Activated effector memory CD4-positive, alpha-beta T cell treated with anti-CD3 and anti-CD28 coated beads, Interleukin-2, amount 50 U/mL, for 16 hours (primary cell): Measurements from ENCODE around the gene IL31RA.
"Not testable (repeated sequence)": the region's sequence is repeated elsewhere in the genome, so short reads cannot be mapped to it uniquely, and the experiment has no call there.

Experiments
- DNase-seq: peaks from one replicate; pipeline ENCODE4 v3.0.0-alpha.2; 2020

The IL31RA gene

DNA sequence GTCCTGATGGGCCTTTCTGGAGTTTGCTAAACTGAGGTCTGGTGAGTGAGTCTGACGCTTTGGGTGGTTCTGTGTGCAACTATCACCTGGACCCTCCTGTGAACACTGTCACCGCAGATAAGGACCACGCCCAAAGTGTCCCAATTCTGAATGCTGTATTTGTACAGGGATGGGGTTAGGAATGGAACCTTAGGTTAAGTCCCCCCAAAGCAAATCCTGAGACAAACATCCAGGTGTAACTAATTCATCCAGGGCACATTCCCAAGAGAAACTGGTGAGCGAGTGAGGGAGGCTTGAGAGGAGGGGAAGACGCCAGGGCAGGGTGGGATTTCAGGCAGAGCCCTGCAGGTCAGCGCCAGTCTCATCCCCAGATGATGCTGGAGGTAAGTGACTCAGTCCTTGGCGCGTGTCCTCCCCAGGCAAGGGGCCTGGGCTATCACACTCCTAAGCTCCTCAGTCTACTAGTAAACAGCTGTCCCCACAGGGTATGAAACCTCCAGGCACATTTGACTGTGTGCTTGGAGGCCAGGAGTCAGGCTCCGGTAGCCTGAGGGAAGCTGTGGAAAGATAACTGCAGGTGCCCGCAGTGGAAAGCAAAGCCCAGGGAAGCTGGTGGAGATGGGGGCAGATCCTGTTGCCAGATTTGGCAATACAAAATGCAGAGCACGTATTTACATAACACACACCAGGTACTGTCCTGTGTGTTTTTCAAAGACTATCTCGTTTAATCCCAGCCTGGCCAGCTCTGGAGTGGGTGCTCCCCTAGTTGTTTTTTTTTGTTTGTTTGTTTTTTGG lies 76.9 kb downstream of the IL31RA start:
- DNase-seq: no peak

DNA sequence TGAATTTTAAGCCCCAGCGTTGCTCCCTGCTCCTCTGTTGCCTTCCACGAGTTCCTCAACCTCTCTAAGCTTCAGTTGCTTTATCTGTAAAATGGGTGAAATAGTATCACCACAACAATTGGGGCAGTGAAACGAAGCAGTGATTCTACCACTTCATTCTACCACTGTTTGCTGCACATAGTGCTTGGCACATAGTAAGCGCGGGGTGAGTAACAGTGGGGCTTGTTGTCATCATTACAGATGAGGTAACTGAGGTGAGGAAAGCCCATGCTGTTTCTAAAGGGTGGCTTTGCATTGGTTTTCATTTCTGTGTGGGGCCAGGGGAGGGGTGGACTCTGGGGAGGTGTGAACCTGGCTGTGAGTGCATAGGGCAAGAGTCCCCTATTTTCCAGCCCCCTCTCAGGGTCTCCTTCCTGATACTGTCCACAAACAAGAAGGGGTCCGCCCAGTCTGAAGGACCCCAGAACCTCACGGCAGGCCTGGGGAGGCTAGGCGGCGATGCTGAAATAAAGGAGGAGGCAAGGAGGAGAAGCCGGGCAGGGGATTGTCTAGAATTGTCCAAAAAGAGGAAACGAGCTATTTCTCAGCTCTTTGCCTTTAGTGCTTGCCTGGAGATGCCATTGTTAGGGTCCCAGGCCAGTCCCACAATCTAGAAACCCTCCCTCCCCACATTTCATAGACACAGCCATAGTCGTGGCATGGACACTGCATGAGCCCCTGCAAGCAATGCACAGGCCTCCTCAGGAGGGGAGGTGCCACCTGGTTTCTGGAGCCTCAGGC lies 78.1 kb downstream of the IL31RA start:
- no peak for DNase-seq

DNA sequence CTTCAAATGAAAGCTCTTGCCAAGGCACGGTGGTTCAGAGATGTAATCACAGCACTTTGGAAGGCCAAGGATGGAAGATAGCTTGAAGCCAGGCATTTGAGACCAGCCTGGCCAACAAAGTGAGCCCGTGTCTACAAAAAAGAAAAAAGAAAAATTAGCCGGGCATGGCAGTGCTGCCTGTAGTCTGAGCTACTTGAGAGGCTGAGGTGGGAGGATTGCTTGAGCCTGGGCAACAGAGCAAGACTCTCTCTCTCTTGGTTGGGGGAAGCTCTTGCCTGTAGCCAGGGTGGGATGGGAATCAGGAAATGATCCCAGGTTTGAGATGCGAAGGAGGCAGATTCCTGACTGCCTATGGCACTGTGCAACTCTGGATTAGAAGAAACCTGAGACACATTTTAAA lies 81.5 kb downstream of the IL31RA start:
- DNase-seq: no peak

DNA sequence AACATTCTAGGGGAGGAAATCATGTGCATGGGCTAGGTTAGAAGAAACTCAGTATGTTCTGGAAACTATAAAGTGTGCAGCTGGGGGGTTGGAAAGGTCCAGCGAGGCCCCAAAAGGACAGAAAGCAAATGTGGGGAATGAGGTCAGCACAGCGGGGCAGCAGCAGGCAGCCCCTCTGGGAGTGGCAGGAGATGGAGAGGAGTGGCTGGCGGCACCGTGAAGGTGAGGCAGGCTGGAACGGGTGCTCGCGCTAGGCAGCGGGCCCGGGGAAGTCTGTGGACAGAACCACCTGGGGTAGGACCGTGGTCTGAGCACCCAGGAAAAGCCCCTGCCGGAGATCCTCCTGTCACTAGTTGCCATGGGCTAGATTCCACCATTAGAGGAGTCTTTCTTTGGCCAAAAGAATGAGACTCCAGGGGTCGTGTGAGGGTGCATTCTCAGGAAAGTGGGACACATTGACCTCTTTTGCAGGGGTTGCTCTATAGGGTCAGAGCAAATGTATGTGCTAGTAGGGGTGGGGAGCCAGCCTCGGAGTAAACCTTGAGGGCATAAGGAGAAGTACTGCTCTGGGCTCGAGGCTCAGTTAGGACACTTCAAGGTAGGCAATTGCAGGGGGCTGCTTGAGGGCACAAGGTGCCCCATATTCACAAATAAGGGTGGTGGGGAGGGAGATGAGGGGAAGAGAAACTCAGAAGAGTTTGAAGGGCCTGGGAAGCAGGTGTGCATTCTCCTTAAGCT lies 82.4 kb downstream of the IL31RA start:
- DNase-seq: no peak

DNA sequence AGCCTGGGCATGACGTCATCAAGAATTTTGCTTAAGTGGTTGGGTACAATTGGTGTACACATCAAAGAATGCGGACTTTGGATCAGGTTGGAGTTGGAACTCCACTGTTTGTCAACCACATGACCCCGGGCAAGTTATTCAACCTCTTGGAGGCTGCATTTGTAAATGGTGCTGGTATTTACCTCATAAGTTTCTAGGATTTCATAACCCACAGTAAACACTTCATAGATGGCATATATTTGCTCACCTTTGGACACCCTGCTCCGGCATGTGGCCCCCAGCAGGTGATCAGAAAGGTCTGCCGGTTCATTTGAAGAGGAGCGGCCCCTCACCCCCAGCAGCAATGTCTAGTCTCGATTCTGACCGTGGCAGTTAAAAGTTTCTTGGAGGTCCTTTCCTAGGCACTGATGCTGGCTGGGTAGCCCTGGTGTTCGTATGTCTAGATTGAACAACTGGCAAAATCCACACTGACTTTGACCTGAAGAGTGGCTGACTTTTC lies 83.0 kb downstream of the IL31RA start:
- DNase-seq: no peak

DNA sequence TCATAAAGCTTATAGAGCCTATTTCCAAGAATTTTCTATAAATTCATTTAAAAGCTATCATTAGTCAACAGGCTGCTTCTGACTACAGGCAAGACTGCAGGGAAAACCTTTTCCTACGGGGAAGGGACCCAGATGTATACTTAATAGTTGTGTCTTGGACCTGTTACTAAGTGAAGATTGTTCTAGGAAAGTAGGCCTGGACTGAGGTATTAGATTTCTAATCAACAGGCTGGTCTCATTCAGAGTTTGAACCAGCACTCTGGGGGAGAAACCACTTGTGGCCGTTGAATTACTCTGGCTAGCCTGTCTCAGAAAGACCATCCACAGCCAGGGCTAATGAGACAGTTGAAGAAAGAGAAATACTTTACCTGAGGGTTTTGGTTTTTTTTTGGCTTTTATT lies 83.6 kb downstream of the IL31RA start:
- no peak for DNase-seq

DNA sequence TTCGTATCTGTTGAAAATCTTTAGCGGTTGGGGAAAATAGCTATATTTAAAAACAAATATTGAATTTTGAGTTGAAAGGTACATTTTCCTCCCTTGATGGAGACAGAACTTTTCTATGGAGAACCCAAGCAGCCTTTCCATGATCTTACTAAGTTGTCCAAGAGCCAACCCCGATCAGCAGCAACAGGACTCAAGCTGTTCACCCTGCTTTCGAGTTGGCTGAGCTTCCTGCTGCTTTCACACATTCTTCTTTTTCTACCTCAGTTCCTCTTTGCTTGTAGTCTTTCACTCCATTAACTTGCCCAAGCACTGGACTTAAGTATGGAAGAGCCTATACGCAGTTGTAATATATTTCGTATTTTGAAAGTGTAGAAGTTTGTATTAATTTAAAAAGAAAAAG lies 84.2 kb downstream of the IL31RA start:
- DNase-seq: no peak

DNA sequence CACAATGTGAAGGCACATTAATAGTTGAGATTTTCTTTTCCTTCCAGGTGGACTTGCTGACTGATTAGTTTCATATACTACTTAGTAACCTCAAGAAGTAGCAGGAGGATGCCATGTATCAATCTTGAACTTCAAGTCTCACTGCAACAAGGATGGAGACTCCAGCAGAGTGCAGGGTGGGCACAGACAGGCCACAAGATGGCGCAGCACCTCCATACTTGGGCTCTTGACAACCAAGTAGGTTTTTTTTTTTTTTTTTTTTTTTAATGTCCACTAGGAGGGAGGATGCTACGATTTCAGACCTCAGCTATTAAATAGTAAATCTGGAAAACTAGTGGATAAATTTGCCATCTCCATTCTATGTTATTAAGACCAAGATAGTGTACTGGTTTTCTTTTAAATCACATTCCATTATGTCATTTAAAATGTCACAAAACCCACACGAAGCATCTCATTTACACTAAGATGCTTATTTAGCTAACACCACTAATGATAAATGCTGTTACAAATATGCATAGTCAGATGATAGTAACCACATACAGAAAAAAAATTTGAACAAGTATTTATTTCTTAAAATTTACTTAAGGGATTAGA lies 85.0 kb downstream of the IL31RA start:
- peak; percentile 91 for DNase-seq

DNA sequence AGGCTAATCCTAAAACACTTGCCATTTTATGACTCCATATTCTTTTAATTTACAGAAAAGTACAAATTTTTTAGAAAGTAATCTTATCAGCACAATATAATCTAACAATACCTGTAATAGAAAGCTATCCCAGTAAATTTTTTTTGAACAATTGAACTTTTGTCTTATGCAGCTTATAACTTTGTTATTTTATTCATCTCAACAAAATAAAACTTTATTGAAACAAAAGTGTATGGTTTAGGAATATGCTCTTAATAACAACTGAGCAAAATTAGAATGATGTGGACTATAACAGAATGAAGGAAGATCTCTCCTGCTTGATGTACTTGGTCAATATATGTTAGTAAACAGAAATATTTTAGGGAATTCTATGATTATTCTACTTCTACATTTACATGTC lies 86.4 kb downstream of the IL31RA start:
- not testable (repeated sequence) for DNase-seq

DNA sequence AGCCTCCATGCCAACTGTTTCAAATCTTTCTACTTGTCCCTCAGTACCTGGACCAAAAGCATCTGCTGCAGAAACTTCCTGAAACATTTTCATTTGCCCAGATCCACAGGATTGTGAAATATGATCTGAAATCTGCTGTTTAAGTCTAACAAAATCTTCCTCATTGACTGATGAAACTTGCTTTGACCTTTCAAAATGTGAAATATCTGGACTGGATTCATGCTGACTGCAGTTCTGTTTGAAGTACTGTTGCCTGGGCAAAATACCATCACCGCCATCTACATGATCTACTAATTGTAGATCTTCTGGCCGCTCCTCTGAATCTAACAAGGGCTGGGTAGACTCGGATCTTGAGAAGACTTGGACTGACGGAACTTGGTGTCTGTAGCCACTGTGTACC lies 90.0 kb downstream of the IL31RA start:
- DNase-seq: not testable (repeated sequence)

DNA sequence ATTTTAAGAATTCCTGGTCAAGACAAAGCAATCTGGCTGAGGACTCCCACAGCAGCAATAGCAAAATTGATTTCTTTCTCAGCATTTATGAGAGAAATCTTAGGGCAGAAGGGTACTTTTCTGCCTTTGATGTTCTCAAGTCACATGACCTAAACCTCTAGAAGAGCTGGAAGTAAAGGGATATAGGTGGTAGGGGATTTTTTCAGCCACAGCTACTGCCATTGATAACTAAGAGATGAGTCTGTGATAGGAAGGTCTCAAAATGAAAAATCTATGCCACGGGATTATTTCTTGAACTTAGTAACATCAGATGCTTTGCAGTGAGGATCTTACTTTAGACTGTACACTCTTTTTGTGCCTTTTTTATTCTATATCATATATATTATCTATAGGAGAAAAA lies 108.1 kb downstream of the IL31RA start:
- no peak for DNase-seq

DNA sequence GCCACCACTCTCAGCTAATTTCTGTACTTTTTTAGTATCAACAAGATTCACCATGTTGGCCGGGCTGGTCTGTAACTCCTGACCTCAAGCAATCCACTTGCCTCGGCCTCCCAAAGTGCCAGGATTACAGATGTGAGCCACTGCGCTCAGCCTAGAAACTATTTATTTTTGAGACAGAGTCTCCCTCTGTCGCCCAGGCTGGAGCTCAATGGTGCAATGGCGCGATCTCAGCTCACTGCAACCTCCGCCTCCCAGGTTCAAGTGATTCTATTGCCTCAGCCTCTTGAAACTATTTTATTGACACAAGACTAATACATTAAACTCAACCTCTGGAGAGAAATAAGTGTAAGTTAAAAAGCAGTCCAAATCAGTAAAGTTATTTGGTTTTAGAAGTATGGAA lies 109.6 kb downstream of the IL31RA start:
- DNase-seq: no peak

DNA sequence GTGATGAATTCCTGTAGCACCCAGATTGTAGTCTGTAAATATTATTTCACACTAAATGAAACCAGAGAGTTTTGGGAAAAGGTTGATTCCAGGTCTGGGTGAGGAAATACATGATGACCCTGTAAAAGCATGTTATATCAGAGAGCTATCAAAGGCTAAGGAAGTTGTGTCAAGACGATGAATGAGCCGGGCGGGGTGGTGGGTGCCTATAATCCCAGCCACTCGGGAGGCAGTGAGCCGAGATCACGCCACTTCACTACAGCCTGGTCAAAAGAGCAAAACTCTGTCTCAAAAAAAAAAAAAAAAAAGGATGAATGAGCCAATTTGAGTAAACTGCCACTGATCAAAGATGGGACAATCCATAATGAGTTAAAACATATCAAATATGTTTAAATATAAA lies 114.4 kb downstream of the IL31RA start:
- no peak for DNase-seq

DNA sequence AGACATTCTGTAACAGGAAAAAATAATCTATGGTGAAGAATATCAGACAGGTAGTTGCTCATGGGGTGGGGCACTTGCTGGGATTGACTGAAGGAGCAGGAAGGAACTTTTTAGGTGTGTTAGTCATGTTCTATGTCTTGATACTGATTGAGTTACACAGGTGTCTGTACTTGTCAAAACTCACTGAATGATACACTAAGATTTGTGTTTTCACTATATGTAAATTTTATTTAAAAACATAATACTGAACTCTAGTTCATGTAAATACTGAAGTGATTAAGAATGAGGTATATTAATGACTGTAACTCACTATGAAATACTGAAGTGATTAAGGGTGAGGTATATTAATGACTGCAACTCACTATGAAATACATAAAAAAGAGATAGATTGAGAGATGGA lies 115.1 kb downstream of the IL31RA start:
- DNase-seq: no peak

DNA sequence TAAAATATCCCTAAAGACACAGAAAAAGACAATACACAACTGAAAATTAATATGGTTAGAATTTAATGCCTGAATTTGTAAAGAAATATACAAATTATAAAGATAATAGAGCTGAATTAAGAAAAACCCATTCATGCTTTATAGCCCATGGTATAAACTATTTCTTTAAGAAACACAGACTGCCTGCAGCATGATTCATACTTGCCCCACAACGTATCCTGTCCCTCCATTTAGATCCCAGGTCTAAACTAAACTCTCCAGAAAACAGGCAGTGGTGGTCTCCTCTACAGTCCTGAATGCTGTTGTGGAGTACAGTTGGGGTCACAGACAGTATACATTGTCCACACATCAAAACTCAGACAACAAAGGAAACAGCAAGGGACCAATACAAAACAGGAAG lies 118.8 kb downstream of the IL31RA start:
- no peak for DNase-seq
